GM20000 (cell line): ENCODE data around the gene ADAR.
A peak's percentile ranks its signal among the peaks of the same experiment; 100 is the strongest.

Experiments used
- DNase-seq: peaks from one replicate; pipeline ENCODE4 v3.0.0; 2012; ENCODE audit warnings: low spot score
- TF ChIP-seq, protein P1 (sequence below): IDR thresholded peaks from 2 replicates; pipeline ENCODE4 v1.5.1; 2012; ENCODE audit warnings: mild to moderate bottlenecking, control low read depth; ENCODE audit errors: extremely low read depth, missing control alignments

ADAR gene

GRCh38 chr1:154533952-154534844, 73.8 kb downstream of the ADAR start:
- peak; percentile 41 for DNase-seq
- TF ChIP-seq, protein P1, sequence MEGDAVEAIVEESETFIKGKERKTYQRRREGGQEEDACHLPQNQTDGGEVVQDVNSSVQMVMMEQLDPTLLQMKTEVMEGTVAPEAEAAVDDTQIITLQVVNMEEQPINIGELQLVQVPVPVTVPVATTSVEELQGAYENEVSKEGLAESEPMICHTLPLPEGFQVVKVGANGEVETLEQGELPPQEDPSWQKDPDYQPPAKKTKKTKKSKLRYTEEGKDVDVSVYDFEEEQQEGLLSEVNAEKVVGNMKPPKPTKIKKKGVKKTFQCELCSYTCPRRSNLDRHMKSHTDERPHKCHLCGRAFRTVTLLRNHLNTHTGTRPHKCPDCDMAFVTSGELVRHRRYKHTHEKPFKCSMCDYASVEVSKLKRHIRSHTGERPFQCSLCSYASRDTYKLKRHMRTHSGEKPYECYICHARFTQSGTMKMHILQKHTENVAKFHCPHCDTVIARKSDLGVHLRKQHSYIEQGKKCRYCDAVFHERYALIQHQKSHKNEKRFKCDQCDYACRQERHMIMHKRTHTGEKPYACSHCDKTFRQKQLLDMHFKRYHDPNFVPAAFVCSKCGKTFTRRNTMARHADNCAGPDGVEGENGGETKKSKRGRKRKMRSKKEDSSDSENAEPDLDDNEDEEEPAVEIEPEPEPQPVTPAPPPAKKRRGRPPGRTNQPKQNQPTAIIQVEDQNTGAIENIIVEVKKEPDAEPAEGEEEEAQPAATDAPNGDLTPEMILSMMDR: no peak
